HUES6 (cell line): ENCODE data around the gene KRTAP10-5.
"Not testable (repeated sequence)": the region's sequence is repeated elsewhere in the genome, so short reads cannot be mapped to it uniquely, and the experiment has no call there.

Experiments used
- H3K27ac ChIP-seq: 2 replicates; pipeline ENCODE4 v1.7.0; 2013; ENCODE audit warnings: low read depth, mild to moderate bottlenecking, low read length, inconsistent platforms
- H3K27me3 ChIP-seq: 2 replicates; pipeline ENCODE4 v1.6.1; 2013; ENCODE audit warnings: low read length; ENCODE audit not compliant: control insufficient read depth, insufficient read depth
- H3K36me3 ChIP-seq: 2 replicates; pipeline ENCODE4 v1.6.1; 2013; ENCODE audit warnings: low read length; ENCODE audit not compliant: control insufficient read depth, insufficient read depth
- H3K4me1 ChIP-seq: 2 replicates; pipeline ENCODE4 v1.6.1; 2013; ENCODE audit warnings: low read length; ENCODE audit not compliant: control insufficient read depth, insufficient read depth
- H3K4me3 ChIP-seq: 2 replicates; pipeline ENCODE4 v1.5.1; 2013; ENCODE audit warnings: low read depth, low read length
- H3K9ac ChIP-seq: one replicate; pipeline ENCODE4 v1.6.1; 2013; ENCODE audit warnings: mild to moderate bottlenecking, low read length
- H3K9me3 ChIP-seq: 2 replicates; pipeline ENCODE4 v1.6.1; 2013; ENCODE audit warnings: low read depth, low read length; ENCODE audit not compliant: control insufficient read depth, insufficient read depth

KRTAP10-5 gene

DNA sequence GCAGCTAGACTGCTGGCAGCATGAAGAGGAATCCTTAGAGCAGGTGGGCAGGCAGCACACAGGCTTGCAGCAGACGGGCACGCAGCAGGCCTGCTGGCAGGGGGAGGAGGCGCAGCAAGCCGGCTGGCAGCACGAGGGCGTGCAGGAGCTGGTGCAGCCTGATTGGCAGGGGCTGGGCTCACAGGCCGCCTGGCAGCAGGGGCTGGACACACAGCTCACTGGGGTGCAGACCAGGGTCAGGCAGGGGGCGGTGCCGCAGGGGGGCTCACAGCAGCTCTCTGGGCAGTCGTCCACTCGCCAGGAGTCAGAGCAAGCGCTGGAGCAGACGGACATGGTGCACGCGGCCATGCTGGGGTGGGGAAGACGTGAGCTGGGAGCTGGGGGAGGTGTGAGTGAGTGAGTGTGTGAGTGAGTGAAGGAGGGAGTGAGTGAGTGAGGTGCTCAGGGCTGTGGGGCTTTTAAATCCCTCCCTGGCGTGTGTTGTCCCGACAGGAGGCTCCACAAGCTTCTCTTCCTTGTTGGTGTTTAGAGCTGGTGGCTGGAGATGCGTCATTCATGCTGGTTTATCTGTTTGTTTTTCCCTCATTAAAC, at the start of gene KRTAP10-5:
KRTAP10-5 (minus strand) TSS at position 374 of the 591 bp plus-strand sequence; CDS start at position 348, 26 bp downstream.
- H3K27me3 ChIP-seq, H3K36me3 ChIP-seq, H3K9ac ChIP-seq, H3K4me1 ChIP-seq, H3K4me3 ChIP-seq, H3K27ac ChIP-seq: not testable (repeated sequence)
- H3K9me3 ChIP-seq: peaks cover 17% of the 10 kb centered on the region

- Histone ChIP-seq H3K4me3 (no peak overlapping the region), H3K36me3 (no peaks in the 10 kb centered on the region), H3K4me1 (no peaks in the 10 kb centered on the region), H3K27me3 (no peaks in the 10 kb centered on the region), H3K27ac (no peak overlapping the region), H3K9me3 (peaks cover 34% of the 10 kb centered on the region), H3K9ac (no peak overlapping the region)
These were observed 48.4 kb upstream of the KRTAP10-5 start for GRCh38 chr21:44628707-44629391.

DNA sequence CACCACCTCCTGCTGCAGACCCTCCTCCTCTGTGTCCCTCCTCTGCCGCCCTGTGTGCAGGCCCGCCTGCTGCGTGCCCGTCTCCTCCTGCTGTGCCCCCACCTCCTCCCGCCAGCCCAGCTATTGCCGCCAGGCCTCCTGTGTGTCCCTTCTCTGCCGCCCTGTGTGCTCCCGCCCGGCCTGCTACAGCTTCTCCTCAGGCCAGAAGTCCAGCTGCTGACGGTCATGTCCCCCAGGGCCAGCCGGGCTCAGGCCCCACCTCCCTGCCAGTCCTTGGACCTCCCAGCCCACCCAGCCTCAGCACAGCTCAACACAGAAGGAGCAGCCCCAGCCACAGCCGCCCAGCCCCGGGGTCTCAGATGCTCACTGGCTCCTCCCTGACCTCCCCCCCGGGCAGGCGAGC, 47.4 kb upstream of the KRTAP10-5 start:
- H3K9me3 ChIP-seq: peaks cover 44% of the 10 kb centered on the region
- H3K36me3 ChIP-seq, H3K9ac ChIP-seq, H3K27me3 ChIP-seq, H3K27ac ChIP-seq, H3K4me3 ChIP-seq, H3K4me1 ChIP-seq: not testable (repeated sequence)

DNA sequence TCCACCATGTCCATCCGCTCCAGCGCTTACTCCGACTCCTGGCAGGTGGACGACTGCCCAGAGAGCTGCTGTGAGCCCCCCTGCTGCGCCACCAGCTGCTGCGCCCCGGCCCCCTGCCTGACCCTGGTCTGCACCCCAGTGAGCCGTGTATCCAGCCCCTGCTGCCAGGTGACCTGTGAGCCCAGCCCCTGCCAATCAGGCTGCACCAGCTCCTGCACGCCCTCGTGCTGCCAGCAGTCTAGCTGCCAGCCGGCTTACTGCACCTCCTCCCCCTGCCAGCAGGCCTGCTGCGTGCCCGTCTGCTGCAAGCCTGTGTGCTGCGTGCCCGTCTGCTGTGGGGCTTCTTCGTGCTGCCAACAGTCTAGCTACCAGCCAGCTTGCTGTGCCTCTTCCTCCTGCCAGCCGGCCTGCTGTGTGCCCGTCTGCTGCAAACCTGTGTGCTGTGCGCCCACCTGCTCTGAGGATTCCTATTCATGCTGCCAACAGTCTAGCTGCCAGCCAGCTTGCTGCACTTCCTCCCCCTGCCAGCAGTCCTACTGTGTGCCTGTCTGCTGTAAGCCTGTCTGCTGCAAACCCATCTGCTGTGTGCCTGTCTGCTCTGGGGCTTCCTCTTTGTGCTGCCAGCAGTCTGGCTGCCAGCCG, 46.9 kb upstream of the KRTAP10-5 start:
- H3K27me3 ChIP-seq, H3K36me3 ChIP-seq, H3K4me1 ChIP-seq, H3K9ac ChIP-seq, H3K27ac ChIP-seq, H3K4me3 ChIP-seq: not testable (repeated sequence)
- peaks cover 45% of the 10 kb centered on the region for H3K9me3 ChIP-seq

GRCh38 chr21:44626673-44627143, 46.3 kb upstream of the KRTAP10-5 start, which contains the start of gene KRTAP10-9:
TSS of gene KRTAP10-9 (plus strand) at chr21:44627093. CDS start at chr21:44627172, 79 bp downstream.
- no peak within 1 kb of the TSS for H3K4me3 ChIP-seq
- H3K27me3 ChIP-seq: no peaks in the 10 kb centered on the region
- H3K9me3 ChIP-seq: peaks cover 45% of the 10 kb centered on the region
- no peaks in the 10 kb centered on the region for H3K4me1 ChIP-seq
- no peak within 1 kb of the TSS for H3K27ac ChIP-seq
- H3K36me3 ChIP-seq: no peaks in the 10 kb centered on the region
- no peak within 1 kb of the TSS for H3K9ac ChIP-seq

- Histone ChIP-seq H3K9ac (no peak overlapping the region), H3K27ac (no peak overlapping the region), H3K9me3 (peaks cover 45% of the 10 kb centered on the region)
These were observed 45.9 kb upstream of the KRTAP10-5 start for GRCh38 chr21:44626262-44626661.

GRCh38 chr21:44625756-44626155, 45.4 kb upstream of the KRTAP10-5 start:
- Histone ChIP-seq H3K27ac (no peak overlapping the region), H3K9me3 (peaks cover 48% of the 10 kb centered on the region), H3K36me3 (no peaks in the 10 kb centered on the region), H3K27me3 (no peaks in the 10 kb centered on the region), H3K4me3 (no peak overlapping the region), H3K9ac (no peak overlapping the region), H3K4me1 (no peaks in the 10 kb centered on the region)

More at GRCh38 chr21:44626262-44626661, 45.9 kb upstream of the KRTAP10-5 start:
- no peaks in the 10 kb centered on the region for H3K27me3 ChIP-seq
- no peaks in the 10 kb centered on the region for H3K36me3 ChIP-seq
- H3K4me3 ChIP-seq: no peak overlapping the region
- H3K4me1 ChIP-seq: no peaks in the 10 kb centered on the region

DNA sequence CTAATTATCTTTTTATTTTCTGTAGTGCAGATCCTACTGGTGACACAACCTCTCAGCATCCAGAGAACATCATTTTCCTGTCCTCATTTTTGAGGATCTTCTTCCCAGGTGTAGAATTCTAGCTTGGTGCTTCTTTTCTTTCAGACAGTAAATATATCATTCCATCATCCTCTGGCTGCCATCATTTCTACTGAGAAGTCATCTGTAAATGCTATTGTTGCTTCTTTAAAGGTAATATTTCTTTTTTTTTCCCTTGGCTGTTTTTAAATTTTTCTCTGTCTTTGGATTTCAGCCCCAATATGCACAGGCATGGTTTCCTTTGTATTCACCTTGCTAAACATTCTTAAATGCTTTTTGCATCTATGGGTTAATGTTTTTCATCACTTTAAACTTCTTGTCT, 43.2 kb upstream of the KRTAP10-5 start:
- Histone ChIP-seq H3K9ac (no peak overlapping the region), H3K4me1 (no peaks in the 10 kb centered on the region), H3K27me3 (no peaks in the 10 kb centered on the region), H3K4me3 (no peak overlapping the region), H3K9me3 (peaks cover 58% of the 10 kb centered on the region), H3K36me3 (no peaks in the 10 kb centered on the region), H3K27ac (no peak overlapping the region)

DNA sequence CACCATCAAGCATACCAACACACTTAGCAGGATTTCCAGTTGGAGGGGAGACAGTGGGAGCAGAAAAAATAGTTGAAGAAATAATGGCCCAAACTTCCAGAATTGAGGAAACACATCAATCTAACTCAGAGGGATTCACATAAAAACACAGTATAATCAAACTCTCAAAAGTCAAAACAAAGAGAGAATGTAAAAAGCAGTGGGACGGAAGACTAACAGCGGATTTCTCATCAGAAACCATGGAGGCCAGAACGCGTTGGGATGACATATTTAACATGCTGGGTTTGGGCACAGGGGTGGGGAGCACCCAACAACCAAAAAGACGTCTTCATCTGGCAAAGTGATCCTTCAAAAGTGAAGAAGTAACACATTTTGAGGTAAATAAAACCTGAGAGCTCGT, 39.5 kb upstream of the KRTAP10-5 start:
- no peaks in the 10 kb centered on the region for H3K36me3 ChIP-seq
- H3K27ac ChIP-seq: no peak overlapping the region
- no peaks in the 10 kb centered on the region for H3K4me1 ChIP-seq
- H3K9ac ChIP-seq: no peak overlapping the region
- H3K9me3 ChIP-seq: peaks cover 51% of the 10 kb centered on the region
- H3K27me3 ChIP-seq: no peaks in the 10 kb centered on the region
- no peak overlapping the region for H3K4me3 ChIP-seq

GRCh38 chr21:44618909-44619308, 38.5 kb upstream of the KRTAP10-5 start:
- no peak overlapping the region for H3K4me3 ChIP-seq
- no peaks in the 10 kb centered on the region for H3K4me1 ChIP-seq
- H3K27ac ChIP-seq: no peak overlapping the region
- no peak overlapping the region for H3K9ac ChIP-seq
- no peaks in the 10 kb centered on the region for H3K36me3 ChIP-seq
- H3K9me3 ChIP-seq: peaks cover 41% of the 10 kb centered on the region
- no peaks in the 10 kb centered on the region for H3K27me3 ChIP-seq

DNA sequence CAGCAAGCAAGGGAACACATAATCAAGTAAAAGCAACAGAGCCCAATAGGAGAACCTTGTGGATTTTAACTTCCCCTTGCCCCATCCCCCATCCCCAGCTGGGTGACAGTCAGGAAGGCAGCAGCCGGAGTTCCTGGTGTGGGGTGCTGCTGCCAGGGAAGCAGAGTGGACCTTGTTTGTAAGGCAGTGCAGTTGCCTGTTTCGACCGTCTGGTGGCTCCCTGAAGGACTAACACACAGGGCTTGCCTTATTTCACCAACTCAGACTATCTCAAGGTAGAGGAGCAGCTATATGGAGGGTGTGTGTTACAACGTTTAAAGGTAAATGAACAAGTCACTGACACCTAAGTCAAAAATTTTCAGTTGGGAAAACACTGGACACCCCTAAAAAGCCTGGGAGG, 38.1 kb upstream of the KRTAP10-5 start:
- no peaks in the 10 kb centered on the region for H3K27me3 ChIP-seq
- H3K36me3 ChIP-seq: no peaks in the 10 kb centered on the region
- peaks cover 37% of the 10 kb centered on the region for H3K9me3 ChIP-seq
- no peak overlapping the region for H3K9ac ChIP-seq
- H3K27ac ChIP-seq: no peak overlapping the region
- H3K4me1 ChIP-seq: no peaks in the 10 kb centered on the region
- H3K4me3 ChIP-seq: no peak overlapping the region
